ENCODE results near the gene NOL9. TPM values are rescaled to one million over a fixed set of nuclear protein-coding genes. Genes with fewer than 3 reads are reported as not detected.
A peak's percentile ranks its signal among the peaks of the same experiment; 100 is the strongest.

The NOL9 gene
- total and polyA plus RNA-seq, 9 of the 15 experiments (the other 6 are each of a cell fraction or from before 2014, with no cell fraction given) = 5.6 to 76.5 (median 47.3) TPM

GRCh38 chr1:6489799-6490180 lies 64.5 kb downstream of the NOL9 start (continued):
- no peak for TF ChIP-seq SLC30A9 (CRISPR knock-in tag; IDR thresholded peaks at IDR 0.05)
- TF ChIP-seq LEF1 (IDR thresholded peaks at IDR 0.05) = no peak
- TF ChIP-seq YY1 (IDR thresholded peaks at IDR 0.05; ENCODE audit: borderline replicate concordance in 1 of 3, control insufficient read depth in 1 of 3, extremely low read depth in 1 of 3, insufficient read depth in 3 of 3, insufficient read length in 1 of 3, insufficient replicate concordance in 2 of 3, low read depth in 1 of 3, low read length in 2 of 3) = peak in 2 of 3 experiments; percentile 34 to 61
- peak; percentile 41; the same call in 1 of the 2 replicates for TF ChIP-seq REST (IDR thresholded peaks at IDR 0.05; ENCODE audit: borderline replicate concordance)
- no peak for TF ChIP-seq REST (CRISPR knock-in tag; IDR thresholded peaks at IDR 0.05; ENCODE audit: low read depth)
- peak; percentile 27 to 73; a peak in 3 of 4 replicates for TF ChIP-seq RAD21 (CRISPR knock-in tag; conservative IDR thresholded peaks at IDR 0.05 in 1 of 2, IDR thresholded peaks at IDR 0.05 in 1 of 2)
- no peak for TF ChIP-seq RFX7 (CRISPR knock-in tag; IDR thresholded peaks at IDR 0.05)
- TF ChIP-seq VEZF1 (CRISPR knock-in tag; IDR thresholded peaks at IDR 0.05) = 0 out of 2 replicates have a peak, but pooled peaks have one; percentile 19
- TF ChIP-seq XRCC3 (IDR thresholded peaks at IDR 0.05) = no peak
- peak; percentile 37; the same call in 1 of the 2 replicates for TF ChIP-seq MAX (CRISPR knock-in tag; IDR thresholded peaks at IDR 0.05)
- TF ChIP-seq NFE2 (IDR thresholded peaks at IDR 0.05; ENCODE audit: low read depth) = no peak
